GM19395 (cell line): ENCODE measurements around the gene BOC.
"Not testable (repeated sequence)": the region's sequence is repeated elsewhere in the genome, so short reads cannot be mapped to it uniquely, and the experiment has no call there.

Experiments
- ATAC-seq: cut with Tn5 transposase; IDR thresholded peaks from one replicate; pipeline ENCODE4 v1.9.1; 2021; ENCODE audit warnings: mild to moderate bottlenecking, moderate library complexity; ENCODE audit not compliant: unreplicated experiment

The BOC gene

GRCh38 chr3:113211330-113212149 is at the start of gene BOC:
TSS of gene BOC (plus strand) at chr3:113211557. CDS start at chr3:113249803, 38,246 bp downstream.
- ATAC-seq, result no peak

GRCh38 chr3:113161661-113162060 is 49.7 kb upstream of the BOC start:
- ATAC-seq, result no peak

GRCh38 chr3:113163152-113163551 is 48.2 kb upstream of the BOC start:
- ATAC-seq, result no peak

- no peak for ATAC-seq
Measured at GRCh38 chr3:113165841-113166240, 45.5 kb upstream of the BOC start.

- no peak for ATAC-seq
Measured at GRCh38 chr3:113166357-113166718, 45.0 kb upstream of the BOC start.

- ATAC-seq, result no peak
Measured at GRCh38 chr3:113166719-113167492, 44.5 kb upstream of the BOC start.

DNA sequence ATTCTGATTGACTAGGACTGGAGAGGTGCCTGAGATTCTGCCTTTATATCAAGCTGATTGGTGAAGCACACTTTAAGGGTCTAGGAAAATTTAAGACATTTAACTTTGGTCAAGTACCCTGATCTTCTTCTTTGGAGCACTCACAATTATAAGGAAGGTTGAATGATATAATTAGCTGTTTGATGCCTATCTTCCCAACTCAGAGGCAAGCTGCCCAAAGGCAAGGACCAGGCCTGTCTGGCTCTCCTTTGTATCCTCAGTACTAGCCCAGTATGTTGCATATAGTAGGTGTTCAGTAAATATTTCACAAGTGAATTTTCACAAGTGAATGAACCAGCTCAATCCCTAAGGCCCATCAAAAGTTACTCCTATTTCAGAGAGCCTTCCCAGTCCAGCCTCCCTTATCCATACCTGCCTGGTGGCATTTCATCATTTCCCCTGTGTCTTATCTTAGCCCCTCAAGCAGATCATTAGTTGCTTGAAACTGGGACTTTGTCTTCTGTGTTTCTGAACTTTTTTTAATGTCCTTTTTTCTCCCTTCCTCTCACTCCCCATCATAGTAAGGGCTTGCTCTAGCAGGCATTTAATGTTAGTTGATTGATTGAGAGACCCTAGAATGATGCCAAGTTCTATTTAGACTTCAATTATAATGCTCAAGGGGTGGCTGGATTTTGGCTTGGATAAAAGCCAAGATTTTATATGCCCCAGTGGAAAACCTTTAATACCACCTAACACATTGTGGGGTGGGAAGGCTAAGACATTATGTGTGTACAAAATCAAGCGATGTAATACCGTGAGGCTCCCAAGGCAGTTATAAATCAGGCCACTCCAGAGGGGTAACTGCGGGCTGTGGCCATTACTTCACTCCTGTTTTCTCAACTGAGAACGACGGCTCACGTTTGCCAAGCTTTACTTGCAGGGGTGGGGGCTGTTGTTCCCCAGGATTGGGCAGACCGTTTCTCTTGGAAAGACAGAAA is 43.2 kb upstream of the BOC start:
- no peak for ATAC-seq

DNA sequence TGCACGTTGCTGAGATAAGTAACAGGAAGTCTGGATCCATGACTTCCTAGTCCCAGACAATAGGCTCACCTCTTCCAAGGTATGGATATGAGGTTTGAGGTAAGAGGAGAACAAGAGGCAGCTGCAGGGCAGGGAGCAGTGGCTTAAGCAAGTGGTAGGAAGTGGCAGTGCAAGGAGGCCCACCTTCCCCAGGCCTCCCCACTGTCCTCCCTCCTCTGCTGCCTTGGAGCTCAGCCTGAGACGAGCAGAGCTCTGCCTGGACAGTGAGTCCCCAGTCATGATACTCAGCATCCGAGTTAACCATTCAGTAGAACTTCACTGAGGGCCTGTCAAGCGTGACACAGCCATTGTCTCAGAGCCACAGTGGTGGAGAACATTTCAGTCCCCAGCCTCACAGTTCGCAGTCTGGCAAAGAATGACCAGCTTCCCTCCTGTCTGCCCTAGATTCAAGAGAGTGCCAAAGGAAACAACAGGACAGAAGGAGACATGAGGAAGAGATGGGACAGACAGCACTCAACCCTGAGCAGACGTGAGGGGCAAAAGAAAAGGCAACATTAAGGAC is 41.4 kb upstream of the BOC start:
- no peak for ATAC-seq

DNA sequence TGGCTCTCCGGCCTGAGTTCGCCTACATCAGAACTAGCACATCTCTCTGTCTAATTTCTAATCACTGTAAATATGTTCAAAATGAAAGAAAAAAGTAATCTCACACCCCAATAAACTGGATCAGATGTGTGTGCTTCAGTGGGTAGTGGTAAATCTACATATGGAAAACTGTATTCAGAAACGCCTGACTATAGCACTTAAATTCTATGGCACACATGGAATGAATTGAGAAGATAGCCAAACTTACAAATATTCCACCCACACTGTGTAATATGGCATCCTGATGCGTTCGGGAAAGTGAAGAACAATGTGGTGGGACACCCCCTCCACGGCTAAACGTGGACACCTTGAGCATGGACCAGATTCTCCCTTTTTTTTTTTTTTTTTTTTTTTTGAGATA is 40.6 kb upstream of the BOC start:
- no peak for ATAC-seq

GRCh38 chr3:113171675-113172300 is 39.6 kb upstream of the BOC start:
- ATAC-seq, result not testable (repeated sequence)

- ATAC-seq, result no peak
Measured at GRCh38 chr3:113173102-113173501, 38.3 kb upstream of the BOC start.

DNA sequence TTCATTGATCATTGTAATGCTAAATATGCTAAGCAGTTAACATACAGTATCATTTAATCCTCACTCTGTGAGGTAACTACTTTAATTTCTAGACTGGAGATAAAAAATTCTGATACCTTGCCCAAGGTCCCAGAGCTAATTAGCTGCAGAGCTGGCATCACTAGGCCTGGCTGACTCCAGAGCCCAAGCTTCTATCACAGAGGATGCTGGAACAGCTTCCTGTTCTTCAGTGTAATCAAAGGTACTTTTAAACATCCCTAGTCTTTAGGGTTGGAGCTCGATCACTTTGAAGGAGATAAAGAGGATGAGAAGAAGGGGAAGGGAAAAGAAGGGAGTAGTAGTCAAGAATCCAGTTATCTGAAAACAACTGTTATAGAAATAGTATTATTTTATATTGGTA is 37.1 kb upstream of the BOC start:
- ATAC-seq, result no peak

DNA sequence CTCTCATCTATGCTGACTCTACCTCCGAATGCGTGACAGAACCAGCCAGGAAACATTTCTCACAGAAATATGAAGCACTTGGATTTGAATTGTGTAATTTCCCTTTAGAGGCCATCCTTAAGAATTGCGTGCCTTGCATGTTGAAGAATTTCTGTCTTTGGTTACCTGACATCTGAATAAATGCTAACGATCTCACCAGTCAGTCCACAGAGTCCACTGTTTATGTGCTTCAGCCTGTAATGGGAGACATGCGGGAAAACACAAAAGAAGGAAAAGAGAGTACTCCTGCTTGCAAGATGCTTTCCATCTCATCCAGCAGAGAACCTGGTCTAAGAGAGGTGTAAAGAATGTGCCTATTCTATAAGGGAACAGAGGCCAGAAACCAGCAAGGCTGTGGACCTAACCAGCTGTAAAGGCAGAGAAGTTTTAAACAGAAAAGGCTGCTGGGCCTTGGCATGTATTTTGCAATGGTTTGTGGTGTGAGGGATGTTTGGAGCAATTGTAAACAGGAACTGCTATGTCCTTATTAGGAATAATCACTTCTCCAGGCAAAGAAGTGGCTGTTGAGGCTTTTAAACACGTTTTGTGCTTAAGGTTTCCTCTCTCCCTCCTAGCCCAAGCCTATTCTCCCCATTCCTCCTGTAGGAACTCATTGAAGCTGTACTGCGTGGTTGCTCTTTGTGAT is 36.4 kb upstream of the BOC start:
- no peak for ATAC-seq

DNA sequence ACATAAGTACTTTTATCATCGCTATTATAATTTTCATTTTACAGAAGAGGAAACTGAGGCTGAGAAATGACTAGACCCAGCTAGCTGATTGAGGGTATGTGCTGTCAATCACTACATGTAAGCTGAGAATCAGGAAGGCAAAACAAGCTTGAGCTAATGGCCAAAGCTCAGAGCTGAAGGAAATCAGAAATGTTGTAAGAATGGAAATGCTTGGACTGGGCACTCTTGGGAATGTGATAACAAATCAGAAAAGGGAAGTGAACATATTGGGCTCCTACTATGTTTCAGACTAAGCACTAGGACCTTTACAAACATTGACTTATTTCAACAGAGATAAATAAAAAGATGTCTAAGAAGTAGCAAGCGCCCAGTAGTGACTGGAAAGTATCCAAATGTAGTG is 33.8 kb upstream of the BOC start:
- ATAC-seq, result no peak

GRCh38 chr3:113179235-113179824 is 32.0 kb upstream of the BOC start:
- ATAC-seq, result no peak

GRCh38 chr3:113183748-113184661 is 27.4 kb upstream of the BOC start:
- no peak for ATAC-seq

DNA sequence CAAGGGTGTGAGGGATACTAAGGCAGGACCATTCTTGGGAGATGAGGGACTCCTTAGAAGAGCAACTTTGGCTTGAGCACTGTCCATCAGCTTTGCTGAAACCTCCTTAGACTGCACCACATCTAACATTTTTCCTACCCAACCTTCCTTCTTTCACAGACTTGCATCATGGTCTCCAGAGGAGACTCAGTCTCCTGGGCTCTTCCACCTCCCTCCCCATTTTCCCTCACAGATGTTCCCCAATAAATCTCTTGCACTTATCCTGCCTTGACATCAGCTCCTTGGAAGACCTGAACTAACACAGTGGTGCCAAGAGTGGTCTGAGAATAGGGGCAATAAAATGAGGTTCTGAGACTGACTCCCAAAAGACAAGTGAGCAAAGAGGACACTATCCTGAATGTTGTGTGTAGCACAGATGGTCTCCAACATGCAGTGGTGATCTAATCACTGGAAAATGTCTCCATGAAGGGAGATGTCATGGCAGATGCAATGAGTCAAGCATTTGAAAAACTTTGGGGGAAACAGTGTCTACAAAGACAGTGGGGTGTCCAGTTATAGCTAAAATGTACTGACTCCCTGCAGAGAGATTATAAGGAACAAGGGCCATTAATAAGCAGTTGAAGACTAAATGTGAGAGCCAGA is 26.0 kb upstream of the BOC start:
- ATAC-seq, result no peak

GRCh38 chr3:113186566-113186965 is 24.8 kb upstream of the BOC start:
- ATAC-seq, result no peak
